HG03565 (cell line): ENCODE data around the gene GLDN.
"Not testable (repeated sequence)": the region's sequence is repeated elsewhere in the genome, so short reads cannot be mapped to it uniquely, and the experiment has no call there.

Experiments used
- ATAC-seq: cut with Tn5 transposase; IDR thresholded peaks from one replicate; pipeline ENCODE4 v1.9.1; 2021; ENCODE audit warnings: mild to moderate bottlenecking, moderate library complexity; ENCODE audit not compliant: unreplicated experiment

Gene GLDN

DNA sequence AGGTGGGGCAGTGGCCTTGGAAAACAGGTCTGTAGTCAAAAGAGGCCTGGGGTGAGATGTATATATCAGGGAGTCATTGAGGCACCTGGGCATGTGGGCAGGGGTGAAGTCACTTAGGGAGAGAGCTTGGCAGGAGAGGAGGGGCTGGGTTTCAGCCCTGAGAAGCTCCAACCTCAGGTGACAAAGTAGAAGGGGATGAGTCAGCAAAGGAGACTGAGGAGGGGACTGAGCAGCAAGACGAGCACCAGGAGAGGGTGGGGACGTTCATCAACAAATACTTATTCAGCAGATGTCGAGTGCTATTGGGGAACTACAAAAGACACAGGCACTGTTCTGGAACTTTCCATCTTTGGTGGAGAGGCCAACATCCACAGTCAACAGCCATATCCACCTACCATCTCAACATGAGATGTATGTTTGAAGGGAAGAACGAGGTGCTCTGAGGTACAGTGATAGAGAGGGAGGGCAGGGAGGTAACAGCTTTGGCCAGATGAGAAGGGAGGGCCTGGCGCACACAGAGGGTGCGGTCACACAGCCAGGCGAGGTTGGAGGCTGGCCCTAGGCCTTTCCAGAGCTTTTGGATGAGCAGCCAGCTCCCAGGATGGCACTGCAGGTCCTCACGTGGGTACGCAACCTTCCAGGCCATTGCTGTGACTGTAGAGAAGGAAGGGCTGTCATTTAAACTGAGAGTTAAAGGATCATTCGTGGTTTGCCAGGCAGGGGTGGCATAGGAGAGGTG lies 45.7 kb downstream of the GLDN start:
- no peak for ATAC-seq

DNA sequence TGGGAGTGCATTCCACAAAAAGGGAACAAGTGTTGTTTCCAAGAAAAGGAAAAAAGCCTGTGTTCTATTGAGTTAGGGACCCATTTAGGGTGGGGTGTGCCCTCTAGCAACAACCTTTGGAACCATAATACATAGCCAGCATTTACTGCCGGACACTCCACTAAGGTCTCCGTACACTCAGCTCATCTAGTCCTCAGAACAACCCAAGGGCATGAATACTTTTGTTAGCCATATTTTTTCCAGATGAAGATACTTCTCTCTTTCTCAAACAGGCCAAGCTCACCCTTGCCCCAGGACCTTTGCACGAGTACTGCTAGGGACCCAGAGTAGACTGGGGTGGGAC lies 46.2 kb downstream of the GLDN start:
- no peak for ATAC-seq

DNA sequence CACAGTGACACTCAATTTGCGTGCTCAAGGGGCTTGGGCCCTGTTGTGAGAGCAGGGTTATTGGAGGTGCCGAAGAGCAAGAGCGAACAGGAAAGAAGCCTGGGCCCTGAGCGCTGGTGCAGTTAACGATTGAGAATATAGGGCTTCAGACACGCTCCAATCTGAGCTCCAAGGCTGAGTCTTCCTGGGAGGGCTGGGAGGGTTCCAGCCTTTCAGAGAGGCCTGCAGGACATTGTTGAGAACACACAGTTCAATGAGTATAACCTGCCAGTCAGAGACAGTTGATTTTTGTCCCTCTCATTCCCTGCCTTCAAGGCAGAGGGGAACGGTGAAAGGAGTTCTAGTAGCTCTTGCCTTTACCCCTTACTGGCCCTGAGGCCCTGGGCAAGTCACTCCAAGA lies 47.3 kb downstream of the GLDN start:
- ATAC-seq = no peak

DNA sequence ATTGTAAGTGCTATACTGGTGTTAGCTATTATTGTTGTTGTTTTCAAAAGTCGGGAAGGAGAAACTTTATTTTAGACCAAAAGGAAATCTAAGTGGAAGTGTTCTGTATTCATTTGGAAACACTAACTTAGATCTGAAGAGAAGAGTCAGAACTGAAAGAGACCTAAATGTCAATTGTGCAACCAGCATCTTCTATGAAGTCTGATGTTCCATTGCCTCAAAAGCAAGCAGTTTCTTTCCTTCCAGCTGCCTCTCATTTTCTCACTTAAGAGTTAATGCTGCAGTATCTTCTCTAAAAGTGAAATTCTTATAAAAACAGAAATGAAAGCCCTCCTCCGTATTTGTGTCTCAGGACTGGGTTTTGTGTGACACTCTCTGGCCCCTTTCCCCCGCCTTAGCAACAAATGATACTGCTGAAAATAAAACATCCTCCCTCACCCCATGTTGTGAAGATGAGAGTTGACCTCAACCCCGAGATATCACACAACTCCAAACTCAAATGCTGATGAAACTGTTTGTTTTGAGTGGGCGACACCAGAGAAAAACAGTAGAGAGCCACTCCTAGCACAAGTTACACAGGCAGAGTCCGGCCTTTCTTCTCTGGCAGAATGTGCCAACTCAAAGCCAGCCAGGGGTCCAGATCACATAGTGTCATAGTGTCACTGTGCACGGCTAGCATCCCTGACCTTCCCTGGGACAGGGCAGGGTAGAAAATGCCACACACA lies 48.9 kb downstream of the GLDN start:
- ATAC-seq = no peak

DNA sequence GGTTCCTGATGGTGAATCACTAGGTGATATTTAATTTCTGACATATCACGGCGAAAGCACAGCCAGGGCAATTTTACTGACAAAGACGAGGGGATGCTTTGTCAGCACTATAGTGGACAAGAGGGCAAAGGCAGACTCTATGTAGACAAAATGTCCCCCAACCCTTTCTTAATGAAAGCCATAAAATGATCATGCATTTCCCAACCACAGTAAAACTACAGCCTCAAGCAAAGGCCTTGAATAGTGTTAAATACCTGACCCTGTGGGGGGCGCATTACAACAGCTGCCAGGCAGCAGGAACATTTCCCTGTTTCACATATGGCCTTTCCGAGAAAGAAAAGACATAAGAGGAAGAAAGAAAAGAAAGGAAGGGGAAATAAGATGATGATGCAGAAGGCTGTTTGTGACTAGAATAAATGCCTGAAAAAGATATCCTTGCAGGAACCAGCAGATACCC lies 49.5 kb downstream of the GLDN start:
- ATAC-seq = no peak

DNA sequence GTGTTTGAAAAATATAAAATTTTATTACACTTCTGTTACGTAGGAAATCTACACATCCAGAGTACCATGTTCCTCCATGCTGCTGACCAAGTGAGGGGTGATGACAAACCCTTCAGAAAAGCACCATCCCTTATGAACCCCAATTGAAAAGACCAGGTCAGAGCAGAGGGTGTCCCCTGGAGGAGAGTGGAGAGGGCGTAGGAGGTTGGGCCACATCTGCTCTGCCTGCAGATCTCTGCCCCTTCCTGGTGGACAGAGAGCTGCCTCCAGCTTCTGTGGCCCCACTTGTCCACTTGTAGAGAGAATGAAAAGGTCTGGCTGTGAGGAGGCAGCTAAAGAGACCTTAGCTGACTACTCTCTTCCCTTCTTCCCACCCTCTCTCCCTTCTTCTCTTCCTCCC lies 55.5 kb downstream of the GLDN start:
- ATAC-seq = no peak

DNA sequence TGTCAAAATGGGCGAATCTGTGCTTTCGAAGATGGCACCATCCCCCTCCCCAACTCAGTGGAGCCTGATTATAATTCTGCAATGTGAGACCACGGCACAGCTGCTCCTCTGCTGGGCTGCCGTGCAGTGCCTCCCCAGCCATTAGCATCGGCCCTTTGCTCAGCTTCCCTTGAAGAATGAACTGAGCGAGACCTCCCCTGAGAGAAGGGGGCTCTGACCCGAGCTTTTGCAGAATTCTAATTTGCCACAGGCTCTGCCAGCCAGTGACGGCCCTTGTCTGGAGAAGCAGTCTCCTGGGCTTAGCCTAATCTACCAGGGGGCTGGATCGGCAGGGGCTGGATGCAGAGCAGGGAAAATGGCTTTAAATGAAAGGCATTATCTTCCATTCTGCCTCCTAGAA lies 57.2 kb downstream of the GLDN start:
- no peak for ATAC-seq

DNA sequence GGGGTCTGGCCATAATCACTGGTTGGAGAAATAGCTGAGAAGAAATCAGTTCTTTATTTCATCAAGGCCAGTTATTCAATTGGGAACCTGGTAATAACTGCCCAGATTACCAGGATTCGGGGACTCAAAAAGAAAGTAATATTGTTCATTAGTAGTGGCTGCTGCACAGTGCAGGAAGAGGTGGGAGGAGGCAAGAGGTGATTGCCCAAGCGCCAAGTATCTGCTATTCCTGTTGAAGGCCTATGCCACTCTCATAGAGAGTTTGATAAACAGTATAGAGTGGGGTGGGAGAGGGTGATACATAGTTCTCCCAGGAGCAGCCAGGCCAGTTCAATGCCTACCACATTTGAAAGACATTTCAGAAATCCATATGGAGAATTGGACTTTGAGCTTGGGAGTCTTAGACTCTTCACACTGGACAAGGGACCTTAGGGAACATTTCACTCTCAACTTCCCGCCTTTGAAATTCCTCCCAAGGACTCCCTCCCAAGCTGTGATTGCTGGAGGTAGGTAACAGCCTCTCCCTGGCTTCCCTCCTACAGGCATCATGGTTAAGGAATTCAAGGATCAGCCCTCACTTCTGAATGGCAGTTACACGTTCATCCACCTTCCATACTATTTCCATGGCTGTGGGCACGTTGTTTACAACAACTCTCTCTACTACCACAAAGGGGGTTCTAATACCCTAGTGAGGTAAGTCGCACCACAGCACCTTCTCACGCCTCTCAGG lies 59.8 kb downstream of the GLDN start:
- no peak for ATAC-seq

DNA sequence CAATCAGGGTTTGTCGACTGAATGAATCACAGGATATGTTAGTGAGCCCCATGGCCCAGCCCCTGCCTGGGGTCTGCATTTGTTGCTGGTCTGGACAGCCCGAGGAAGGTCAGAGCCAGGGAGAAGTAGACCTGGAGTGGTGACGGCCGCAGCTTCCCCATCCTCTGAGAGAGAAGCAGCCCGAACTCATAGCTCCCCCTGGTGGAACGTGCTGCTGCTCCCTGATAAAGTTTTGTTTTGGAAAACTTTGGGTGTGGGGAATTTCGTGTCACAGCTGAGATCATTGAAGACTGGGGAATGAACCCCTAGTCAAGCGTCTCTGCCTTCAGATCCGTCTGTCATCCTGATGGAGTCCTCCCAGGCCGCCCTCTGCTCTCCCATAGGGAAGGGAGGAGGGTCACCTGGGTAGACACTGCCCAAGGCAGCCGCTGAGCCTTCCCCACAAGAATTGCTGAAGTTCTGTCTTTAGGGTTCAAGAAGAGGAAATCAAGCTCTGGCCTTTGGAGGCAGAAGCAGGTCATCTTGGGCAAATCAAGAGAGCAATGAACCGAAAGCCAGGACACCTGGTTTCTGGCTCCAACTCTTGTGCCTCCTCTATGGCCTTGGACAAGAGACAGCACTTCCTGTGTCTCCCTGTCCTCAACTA lies 60.5 kb downstream of the GLDN start:
- no peak for ATAC-seq

DNA sequence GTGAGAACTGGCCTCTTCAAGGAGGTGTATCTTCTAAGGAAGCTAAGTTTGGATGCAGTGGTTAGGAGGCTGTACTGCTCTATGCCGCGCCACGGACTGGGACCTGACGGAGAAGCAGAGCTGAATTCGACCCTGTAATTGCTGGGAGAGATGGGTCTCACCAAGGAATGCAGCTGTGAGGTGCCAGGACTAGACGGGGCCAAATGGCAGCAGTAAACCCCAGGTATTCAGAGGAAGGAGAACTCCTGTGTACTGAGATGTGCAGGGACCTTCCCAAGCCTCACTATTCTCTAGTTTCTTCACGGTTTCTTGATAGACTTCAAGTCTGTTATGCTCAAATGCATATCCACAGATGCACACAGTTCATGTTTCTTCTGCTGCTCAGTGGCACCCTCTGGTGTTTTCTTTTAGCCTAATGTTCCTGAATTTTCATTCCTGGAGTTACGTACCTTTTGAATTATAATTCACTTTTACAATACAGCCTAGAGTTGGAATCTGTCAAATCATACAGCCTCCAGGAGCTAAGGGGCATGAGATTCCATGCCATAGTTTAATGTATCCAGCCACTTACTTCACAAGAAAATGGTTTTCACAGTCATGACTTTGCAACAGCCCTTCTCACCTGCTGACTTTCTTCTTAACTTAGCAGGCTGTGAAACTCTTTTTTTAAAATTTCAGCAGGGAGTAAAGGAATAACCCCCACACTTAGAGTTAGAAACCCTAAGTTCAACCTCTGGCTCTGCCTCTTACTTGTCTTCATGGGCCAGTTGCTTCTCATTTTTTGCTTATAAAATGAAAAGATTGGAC lies 61.8 kb downstream of the GLDN start:
- ATAC-seq = no peak

DNA sequence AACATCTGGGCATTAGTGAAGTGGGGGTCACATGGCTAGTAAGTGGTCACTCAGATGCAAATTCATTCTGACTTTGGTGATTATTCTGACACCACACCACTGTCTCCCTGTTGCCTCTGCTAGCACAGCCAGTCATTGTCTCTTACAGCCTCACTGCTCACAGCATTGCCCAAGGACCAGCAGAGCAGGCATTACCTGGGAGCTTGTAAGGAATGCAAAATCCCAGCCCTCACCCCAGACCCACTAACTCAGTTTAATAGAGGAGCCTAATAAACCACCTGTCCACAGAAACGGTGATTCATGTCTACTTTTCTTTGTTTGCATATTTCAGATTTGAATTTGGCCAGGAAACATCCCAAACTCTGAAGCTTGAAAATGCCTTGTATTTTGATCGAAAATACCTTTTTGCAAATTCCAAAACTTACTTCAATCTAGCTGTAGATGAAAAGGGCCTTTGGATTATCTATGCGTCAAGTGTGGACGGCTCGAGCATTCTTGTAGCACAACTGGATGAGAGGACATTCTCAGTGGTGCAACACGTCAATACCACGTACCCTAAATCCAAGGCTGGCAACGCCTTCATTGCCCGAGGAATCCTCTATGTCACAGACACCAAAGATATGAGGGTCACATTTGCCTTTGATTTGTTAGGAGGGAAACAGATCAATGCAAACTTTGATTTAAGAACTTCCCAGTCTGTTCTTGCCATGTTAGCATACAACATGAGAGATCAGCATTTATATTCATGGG lies 62.7 kb downstream of the GLDN start:
- no peak for ATAC-seq

DNA sequence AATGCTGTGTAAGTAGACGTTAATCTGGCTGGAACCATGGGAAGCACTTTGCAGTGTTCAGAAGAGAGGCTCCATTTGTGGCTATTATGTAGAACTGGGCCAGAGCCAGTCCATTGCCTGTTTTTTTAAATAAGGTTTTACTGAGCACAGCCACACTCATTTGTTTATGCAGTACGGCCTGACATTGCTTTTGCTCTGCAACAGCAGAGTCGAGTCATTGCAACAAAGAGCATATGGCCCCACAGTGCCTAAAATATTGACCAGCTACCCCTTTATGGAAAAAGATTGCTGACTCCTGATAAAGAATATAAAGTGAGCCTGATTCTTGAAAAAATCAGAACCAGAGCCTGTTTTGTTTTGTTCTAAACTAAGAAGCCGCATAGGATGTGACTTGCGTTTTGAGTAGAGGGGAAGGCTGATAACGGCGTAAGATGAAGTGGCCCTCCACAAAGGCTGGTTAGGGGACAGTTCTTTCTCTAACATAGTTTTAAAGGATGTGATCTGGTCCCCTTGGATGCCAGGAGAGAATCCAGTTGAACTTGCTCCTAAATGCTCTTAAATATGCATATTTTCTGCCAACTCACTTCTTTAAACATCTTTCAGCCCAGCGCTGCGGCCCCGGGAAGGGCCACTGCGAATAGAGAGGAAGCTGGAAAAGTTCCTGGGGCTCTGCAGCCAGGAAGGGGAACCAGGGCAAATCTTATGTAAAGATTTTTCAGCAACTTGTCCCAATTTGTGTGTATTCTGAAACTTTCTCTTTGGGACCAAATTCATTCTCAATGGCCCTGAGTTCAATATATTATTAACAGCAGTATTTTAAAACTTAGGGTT lies 64.5 kb downstream of the GLDN start:
- ATAC-seq = no peak

DNA sequence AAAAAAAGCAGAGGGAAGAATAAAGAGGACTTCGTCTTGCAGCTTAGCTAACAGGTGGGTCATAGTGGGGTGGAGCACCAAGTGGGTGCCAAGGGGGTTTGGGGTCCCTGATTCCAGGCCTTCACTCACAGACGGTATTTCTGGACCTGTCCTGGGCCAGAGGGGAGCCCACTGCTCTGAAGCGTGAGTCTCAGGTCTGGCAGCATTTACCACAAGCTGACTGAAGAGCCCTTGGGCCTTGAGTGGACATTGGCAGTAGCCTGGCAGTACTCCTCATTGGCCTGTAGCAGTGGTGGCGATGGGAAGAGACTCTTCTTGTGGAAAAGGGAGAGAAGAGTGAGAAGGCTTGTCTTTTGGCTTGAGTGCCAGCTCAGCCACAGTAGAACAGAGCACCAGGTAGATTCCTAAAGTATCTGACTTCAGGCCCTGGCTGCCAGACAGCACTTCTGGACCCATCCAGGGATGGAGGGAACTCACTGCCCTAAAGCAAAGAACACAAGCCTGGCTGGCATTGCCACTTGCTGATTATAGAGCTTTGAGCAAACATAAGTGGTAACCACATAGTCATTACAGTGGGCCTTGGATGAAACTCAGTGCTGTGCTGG lies 72.9 kb downstream of the GLDN start:
- ATAC-seq = no peak

DNA sequence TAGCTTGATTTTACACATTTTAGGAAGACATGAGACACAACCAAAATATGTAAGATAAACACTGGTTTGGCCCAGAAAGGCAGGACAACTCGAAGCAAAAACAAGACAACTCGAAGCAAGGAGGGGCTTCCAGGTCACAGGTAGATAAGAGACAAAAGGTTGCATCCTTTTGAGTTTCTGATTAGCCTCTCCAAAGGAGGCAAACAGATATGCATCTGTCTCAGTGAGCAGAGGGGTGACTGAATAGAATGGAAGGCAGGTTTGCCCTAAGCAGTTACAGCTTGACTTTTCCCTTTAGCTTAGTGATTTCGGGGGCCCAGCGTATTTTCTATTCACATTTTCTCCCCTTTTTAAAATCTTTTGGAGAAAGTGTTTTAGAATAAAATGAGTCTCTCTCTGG lies 74.7 kb downstream of the GLDN start:
- ATAC-seq = no peak

DNA sequence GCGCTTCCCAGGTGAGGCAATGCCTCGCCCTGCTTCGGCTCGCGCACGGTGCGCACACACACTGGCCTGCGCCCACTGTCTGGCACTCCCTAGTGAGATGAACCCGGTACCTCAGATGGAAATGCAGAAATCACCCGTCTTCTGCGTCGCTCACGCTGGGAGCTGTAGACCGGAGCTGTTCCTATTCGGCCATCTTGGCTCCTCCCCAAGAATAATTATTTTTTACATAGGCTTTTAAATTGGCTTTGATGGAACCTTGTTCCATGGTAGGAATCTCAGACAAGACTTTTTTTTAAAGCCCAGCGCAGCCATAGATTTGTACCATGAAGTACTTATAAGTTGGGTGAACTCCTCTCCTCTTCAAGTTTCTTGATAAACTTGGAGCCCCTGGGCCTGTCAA lies 81.6 kb downstream of the GLDN start:
- not testable (repeated sequence) for ATAC-seq

DNA sequence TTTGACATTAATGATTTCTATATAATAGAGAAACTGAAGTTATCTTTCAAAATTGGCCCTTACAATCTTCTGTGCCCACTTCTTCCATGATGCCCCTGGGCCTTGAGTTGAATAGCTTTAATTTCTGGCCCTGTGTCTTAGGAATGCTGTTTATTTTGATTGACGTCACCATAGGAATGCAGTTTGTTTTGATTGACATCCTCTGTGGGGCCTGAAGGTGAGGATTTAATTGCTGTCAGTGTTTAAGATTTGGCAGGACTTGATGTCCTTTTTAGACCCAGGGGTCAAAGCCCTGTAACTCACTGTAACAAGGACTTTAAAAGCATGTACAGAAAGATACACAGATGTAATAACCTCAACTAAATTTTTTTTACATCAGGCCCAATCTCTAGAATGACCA lies 83.3 kb downstream of the GLDN start:
- no peak for ATAC-seq

DNA sequence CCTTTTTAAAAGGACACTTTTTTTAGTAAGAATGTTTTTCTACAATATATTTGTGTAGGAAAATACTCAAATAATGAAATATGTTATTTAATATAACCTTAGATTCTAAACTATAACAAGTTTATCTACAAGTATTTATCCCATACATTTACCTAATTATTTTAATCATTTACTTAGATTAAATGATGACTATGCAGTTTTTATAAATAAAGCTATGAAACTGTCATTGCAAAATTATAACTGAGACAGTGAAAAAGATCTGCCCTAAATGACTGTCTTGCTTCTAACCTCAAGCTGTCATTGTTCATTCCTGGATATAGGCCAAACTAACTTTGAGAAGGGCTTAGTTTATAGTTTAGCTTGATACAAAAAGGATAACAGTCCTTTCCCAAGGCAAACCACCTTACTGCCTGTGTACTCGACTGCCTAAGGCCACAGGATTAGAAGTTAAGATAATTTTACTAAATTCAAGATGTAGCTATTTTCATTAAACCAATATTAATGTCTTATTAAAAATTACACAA lies 84.1 kb downstream of the GLDN start:
- ATAC-seq = no peak

DNA sequence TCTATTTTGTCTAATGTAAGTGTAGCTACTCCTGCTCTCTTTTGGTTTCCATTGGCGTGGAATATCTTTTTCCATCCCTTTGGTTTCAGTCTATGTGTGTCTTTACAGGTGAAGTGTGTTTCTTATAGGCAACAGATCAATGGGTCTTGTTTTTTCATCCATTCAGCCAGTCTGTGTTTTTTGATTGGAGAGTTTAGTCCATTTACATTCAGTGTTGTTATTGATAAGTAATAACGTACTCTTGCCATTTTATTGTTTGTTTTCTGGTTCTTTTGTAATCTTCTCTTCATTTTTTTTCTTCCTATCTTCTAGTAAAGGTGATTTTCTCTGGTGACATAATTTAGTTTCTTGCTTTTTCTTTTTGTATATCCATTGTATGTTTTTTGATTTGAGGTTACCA lies 97.1 kb downstream of the GLDN start:
- no peak for ATAC-seq
